Neural progenitor cell (in vitro differentiated cells): ENCODE measurements around the gene KRTAP9-8. TPM values are rescaled to one million over a fixed set of nuclear protein-coding genes. Genes with fewer than 3 reads are reported as not detected.

ENCODE experiments used
- DNase-seq: peaks from one replicate; pipeline ENCODE4 v3.0.0-alpha.2; 2016; ENCODE audit warnings: low spot score
- H2AFZ ChIP-seq: fragments of 200-600 bp; sonication (generic); replicated peaks from 2 replicates; pipeline ENCODE4 v1.6.1; 2016; ENCODE audit warnings: antibody characterized with exemption
- H3F3A ChIP-seq: fragments of 200-600 bp; sonication (generic); 2 replicates; pipeline ENCODE4 v1.6.1; 2016; ENCODE audit warnings: antibody characterized with exemption, low read depth
- H3K27ac ChIP-seq: fragments of 200-600 bp; sonication (generic); 2 replicates; pipeline ENCODE4 v1.5.1; 2016; ENCODE audit warnings: mild to moderate bottlenecking
- H3K27me3 ChIP-seq: fragments of 200-600 bp; sonication (generic); 2 replicates; pipeline ENCODE4 v1.6.1; 2016; ENCODE audit warnings: mild to moderate bottlenecking, moderate library complexity
- H3K36me3 ChIP-seq: fragments of 200-600 bp; sonication (generic); 2 replicates; pipeline ENCODE4 v1.5.1; 2016
- H3K4me1 ChIP-seq: fragments of 200-600 bp; sonication (generic); 2 replicates; pipeline ENCODE4 v1.6.1; 2016; ENCODE audit warnings: mixed run types
- H3K4me2 ChIP-seq: fragments of 200-600 bp; sonication (generic); 2 replicates; pipeline ENCODE4 v1.6.1; 2016
- H3K4me3 ChIP-seq: fragments of 200-600 bp; sonication (generic); 2 replicates; pipeline ENCODE4 v1.5.1; 2016
- H3K79me2 ChIP-seq: fragments of 200-600 bp; sonication (generic); 2 replicates; pipeline ENCODE4 v1.6.1; 2016; ENCODE audit warnings: low read depth
- H3K9ac ChIP-seq: fragments of 200-600 bp; sonication (generic); 2 replicates; pipeline ENCODE4 v1.6.1; 2016
- H3K9me3 ChIP-seq: fragments of 200-600 bp; sonication (generic); 2 replicates; pipeline ENCODE4 v1.5.1; 2016; ENCODE audit warnings: low read depth
- H4K20me1 ChIP-seq: fragments of 200-600 bp; sonication (generic); 2 replicates; pipeline ENCODE4 v1.6.1; 2016; ENCODE audit warnings: low read depth
- H3K27ac Mint-ChIP-seq: 3 replicates; pipeline ENCODE4 v1.8.0; 2021; ENCODE audit warnings: mixed read lengths
- H3K27me3 Mint-ChIP-seq: 2 replicates; pipeline ENCODE4 v1.8.0; 2022; ENCODE audit warnings: low read depth, mild to moderate bottlenecking, inconsistent platforms, moderate library complexity, mixed read lengths; ENCODE audit not compliant: insufficient read depth
- H3K36me3 Mint-ChIP-seq: 3 replicates; pipeline ENCODE4 v1.8.0; 2021; ENCODE audit warnings: mixed read lengths
- H3K4me1 Mint-ChIP-seq: 3 replicates; pipeline ENCODE4 v1.8.0; 2021; ENCODE audit warnings: mixed read lengths
- H3K4me3 Mint-ChIP-seq: 3 replicates; pipeline ENCODE4 v1.8.0; 2021; ENCODE audit warnings: mild to moderate bottlenecking, moderate library complexity, mixed read lengths
- H3K9me3 Mint-ChIP-seq: 3 replicates; pipeline ENCODE4 v1.8.0; 2020; ENCODE audit warnings: mixed read lengths
- CTCF ChIP-seq: fragments of 200-600 bp; sonication (generic); IDR thresholded peaks from 2 replicates; pipeline ENCODE4 v1.5.1; 2017; ENCODE audit warnings: antibody characterized with exemption, mild to moderate bottlenecking
- EZH2 ChIP-seq: fragments of 200-600 bp; sonication (generic); IDR thresholded peaks from 2 replicates; pipeline ENCODE4 v1.6.1; 2017; ENCODE audit warnings: antibody characterized with exemption, mild to moderate bottlenecking, moderate library complexity
- EZH2phosphoT487 ChIP-seq: fragments of 200-600 bp; sonication (generic); IDR thresholded peaks from 2 replicates; pipeline ENCODE4 v1.6.1; 2017; ENCODE audit warnings: antibody characterized with exemption
- total RNA-seq: library from RNA; depleted of rRNA; stranded (reverse); fragments of >200 nt; gene quantifications from 2 replicates; pipeline ENCODE4 v1.2.3, GENCODE V29; 2015; ENCODE audit warnings: low replicate concordance

The KRTAP9-8 gene
- total RNA-seq, 1 donor from 2014 or later: not detected

GRCh38 chr17:41278176-41278955 lies 40.6 kb downstream of the KRTAP9-8 start:
- Mint-ChIP-seq H3K4me3 (no peak overlapping the region), H3K9me3 (no peaks in the 10 kb centered on the region), H3K27me3 (peaks cover 4% of the 10 kb centered on the region), H3K4me1 (no peaks in the 10 kb centered on the region), H3K27ac (no peak overlapping the region), H3K36me3 (no peaks in the 10 kb centered on the region)
- H2AFZ ChIP-seq: no peak overlapping the region
- no peaks in the 10 kb centered on the region for H3K4me1 ChIP-seq
- H3K9ac ChIP-seq: no peak overlapping the region
- DNase-seq: no peak
- no peak overlapping the region for H3K4me2 ChIP-seq
- H3F3A ChIP-seq: no peaks in the 10 kb centered on the region
- H3K79me2 ChIP-seq: no peaks in the 10 kb centered on the region
- TF ChIP-seq EZH2 (no peak), EZH2phosphoT487 (no peak), CTCF (no peak)
- no peaks in the 10 kb centered on the region for H3K27me3 ChIP-seq
- no peaks in the 10 kb centered on the region for H4K20me1 ChIP-seq
- no peaks in the 10 kb centered on the region for H3K9me3 ChIP-seq
- no peak overlapping the region for H3K4me3 ChIP-seq
- H3K27ac ChIP-seq: no peak overlapping the region
- H3K36me3 ChIP-seq: no peaks in the 10 kb centered on the region

GRCh38 chr17:41284043-41284442 lies 46.2 kb downstream of the KRTAP9-8 start:
- Histone ChIP-seq H3K9ac (no peak overlapping the region), H3K27ac (no peak overlapping the region), H4K20me1 (no peaks in the 10 kb centered on the region), H2AFZ (peak overlapping the region; percentile 22), H3K4me1 (peaks cover 6% of the 10 kb centered on the region), H3K4me2 (no peak overlapping the region), H3K9me3 (no peaks in the 10 kb centered on the region), H3K36me3 (no peaks in the 10 kb centered on the region), H3K4me3 (no peak overlapping the region), H3K27me3 (no peaks in the 10 kb centered on the region), H3K79me2 (no peaks in the 10 kb centered on the region), H3F3A (no peaks in the 10 kb centered on the region)
- Mint-ChIP-seq H3K4me3 (no peak overlapping the region), H3K4me1 (no peaks in the 10 kb centered on the region), H3K9me3 (no peaks in the 10 kb centered on the region), H3K27ac (no peak overlapping the region), H3K36me3 (no peaks in the 10 kb centered on the region), H3K27me3 (no peaks in the 10 kb centered on the region)
- DNase-seq: no peak
- TF ChIP-seq CTCF (no peak), EZH2phosphoT487 (no peak), EZH2 (no peak)

- TF ChIP-seq EZH2 (no peak), EZH2phosphoT487 (no peak), CTCF (no peak)
- Mint-ChIP-seq H3K27ac (no peak overlapping the region), H3K36me3 (no peaks in the 10 kb centered on the region)
These were observed 46.7 kb downstream of the KRTAP9-8 start for GRCh38 chr17:41284546-41284945.

More at GRCh38 chr17:41284546-41284945, 46.7 kb downstream of the KRTAP9-8 start:
- peaks cover 6% of the 10 kb centered on the region for H3K4me1 ChIP-seq
- no peaks in the 10 kb centered on the region for H3K9me3 ChIP-seq
- Mint-ChIP-seq H3K4me3 (no peak overlapping the region), H3K4me1 (no peaks in the 10 kb centered on the region), H3K9me3 (no peaks in the 10 kb centered on the region), H3K27me3 (no peaks in the 10 kb centered on the region)
- no peak for DNase-seq
- no peak overlapping the region for H2AFZ ChIP-seq
- H3K9ac ChIP-seq: no peak overlapping the region
- no peaks in the 10 kb centered on the region for H4K20me1 ChIP-seq
- H3K79me2 ChIP-seq: no peaks in the 10 kb centered on the region
- H3K4me3 ChIP-seq: no peak overlapping the region
- H3F3A ChIP-seq: no peaks in the 10 kb centered on the region
- H3K27ac ChIP-seq: no peak overlapping the region
- H3K27me3 ChIP-seq: no peaks in the 10 kb centered on the region
- H3K4me2 ChIP-seq: no peak overlapping the region
- no peaks in the 10 kb centered on the region for H3K36me3 ChIP-seq
